HG03060 (cell line): ENCODE measurements around the gene ZNF502.
"Not testable (repeated sequence)": the region's sequence is repeated elsewhere in the genome, so short reads cannot be mapped to it uniquely, and the experiment has no call there.

ENCODE experiments used
- ATAC-seq: cut with Tn5 transposase; IDR thresholded peaks from one replicate; pipeline ENCODE4 v1.9.1; 2021; ENCODE audit warnings: low read depth, moderate number of reproducible peaks; ENCODE audit not compliant: unreplicated experiment

ZNF502 gene

GRCh38 chr3:44712455-44713075, at the start of gene ZNF502:
Gene ZNF502, plus strand, starts transcription at chr3:44712660. Its CDS starts 7,602 bp downstream, at chr3:44720262.
- ATAC-seq: no peak

DNA sequence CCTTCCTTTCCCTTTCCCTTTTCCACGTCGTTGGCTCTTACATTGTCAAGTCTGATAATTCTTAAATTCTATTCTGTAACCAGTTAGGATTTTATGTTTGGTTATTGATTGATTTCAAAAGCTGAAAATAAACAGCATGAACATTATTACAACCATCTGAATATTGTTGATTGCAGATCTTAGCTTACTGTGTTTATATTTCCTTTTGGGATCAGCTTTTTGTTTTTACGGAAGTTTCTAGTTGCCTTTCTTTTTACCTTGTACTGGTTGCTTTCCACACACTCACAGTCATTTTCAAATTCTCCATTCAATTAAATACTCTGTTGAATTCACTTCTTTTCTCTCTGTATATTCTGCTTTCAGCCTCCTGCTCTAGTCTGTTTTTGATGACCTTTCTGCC, 47.3 kb upstream of the ZNF502 start:
- no peak for ATAC-seq

GRCh38 chr3:44666346-44666745, 46.1 kb upstream of the ZNF502 start:
- ATAC-seq: no peak

DNA sequence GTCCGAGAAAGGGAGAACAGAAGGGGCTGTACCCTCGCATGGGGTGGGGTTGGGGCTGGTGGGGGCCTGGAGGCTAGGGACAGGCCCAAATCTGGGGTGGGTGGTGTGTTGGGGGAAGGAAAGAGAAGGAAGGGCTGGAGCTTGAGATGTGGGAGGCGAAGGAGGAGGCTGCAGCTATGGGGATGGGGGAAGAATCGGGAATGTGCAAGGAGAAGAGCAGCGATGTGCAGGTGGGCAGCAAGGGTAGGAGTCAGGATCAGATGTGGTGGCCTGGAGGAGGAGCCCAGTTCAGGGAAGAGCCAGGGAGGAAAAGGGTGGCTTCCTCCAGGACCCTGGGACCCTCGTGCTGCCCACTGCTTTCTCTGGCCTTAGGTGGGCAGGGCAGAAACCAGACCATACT, 42.7 kb upstream of the ZNF502 start:
- ATAC-seq: no peak

DNA sequence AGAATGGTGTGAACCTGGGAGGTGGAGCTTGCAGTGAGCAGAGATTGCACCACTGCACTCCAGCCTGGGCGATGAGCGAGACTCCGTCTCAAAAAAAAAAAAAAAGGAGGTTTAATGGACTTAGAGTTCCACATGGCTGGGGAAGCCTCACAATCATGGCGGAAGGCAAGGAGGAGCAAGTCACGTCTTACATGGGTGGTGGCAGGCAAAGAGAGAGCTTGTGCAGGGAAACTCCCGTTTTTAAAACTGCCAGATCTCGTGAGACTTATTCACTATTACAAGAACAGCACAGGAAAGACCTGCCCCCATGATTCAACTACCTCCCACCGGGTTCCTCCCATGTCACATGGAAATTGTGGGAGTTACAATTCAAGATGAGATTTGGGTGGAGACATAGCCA, 39.0 kb upstream of the ZNF502 start:
- not testable (repeated sequence) for ATAC-seq

DNA sequence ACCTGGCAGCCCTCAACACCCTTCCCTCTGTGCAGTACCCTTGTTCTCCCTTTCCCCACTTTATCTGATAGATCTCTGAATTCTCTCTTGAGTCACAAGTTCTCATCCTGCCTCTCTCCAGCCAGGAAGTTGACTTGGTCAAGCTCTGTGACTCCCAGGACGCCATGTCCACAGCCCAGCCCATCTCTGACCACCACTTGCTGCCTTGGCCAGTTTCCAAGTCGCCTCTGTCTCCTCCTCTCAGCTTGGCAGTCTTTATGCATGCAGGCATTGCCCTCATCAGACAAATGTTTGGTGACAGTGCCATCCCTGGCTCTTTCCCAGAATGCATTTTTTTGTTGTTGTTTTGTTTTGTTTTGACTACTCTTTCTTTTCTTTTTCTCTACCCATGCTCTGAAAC, 38.2 kb upstream of the ZNF502 start:
- ATAC-seq: no peak

GRCh38 chr3:44678480-44679116, 33.9 kb upstream of the ZNF502 start:
- no peak for ATAC-seq

DNA sequence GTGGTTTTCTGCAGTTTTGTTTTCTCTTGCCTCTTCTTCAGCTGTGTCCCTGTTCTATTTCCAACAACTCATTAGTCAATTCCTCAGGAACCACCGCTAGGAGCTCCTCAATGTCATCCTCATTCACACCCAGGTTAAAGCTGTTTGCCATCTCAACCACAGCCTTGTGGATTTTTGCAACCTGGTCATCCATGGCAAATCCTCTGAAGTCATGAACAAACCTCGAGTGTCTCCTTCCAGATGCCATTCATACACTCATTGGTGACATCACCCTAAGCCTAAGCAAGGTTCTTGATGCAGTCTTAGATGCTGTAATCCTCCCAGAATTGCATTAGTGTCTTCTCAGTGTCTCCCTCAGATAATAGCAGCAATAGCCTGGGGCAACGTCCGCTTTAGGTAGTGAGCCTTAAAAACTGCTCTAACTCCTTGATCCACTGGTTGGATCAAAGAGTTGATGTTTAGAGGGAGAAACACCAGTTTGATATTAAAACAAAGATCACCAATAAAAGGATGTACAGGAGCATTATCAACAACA, 31.5 kb upstream of the ZNF502 start:
- ATAC-seq: no peak

DNA sequence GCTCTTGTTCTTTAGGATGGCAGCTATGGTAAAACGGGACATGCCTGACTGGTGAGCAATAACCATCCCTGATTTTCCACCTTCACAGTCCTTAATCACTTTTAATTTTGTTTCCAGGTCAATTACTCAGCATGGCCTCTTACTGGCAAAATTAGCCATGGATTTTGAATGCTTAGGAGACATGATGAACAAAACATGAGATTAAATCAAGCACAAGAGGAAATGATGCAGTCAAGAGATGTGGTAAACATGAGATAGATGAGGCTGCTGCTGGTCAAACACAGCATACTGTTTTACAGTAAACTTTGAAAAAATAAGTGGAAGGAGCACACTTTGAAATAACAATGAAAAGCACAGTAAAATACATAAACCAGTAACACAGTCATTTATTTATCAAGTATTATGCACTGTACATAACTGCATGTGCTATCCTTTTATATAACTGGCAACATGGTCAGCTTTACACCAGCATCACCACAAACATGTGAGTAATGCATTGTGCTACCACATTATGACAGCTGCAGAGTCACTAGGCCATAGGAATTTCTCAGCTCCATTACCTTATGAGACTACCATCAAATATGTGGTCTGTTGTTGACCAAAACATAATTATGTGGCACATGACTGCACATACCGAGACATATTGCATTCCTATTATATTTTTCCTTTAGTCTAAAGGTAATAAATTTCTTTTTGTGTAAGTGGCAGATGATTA, 30.1 kb upstream of the ZNF502 start:
- no peak for ATAC-seq

DNA sequence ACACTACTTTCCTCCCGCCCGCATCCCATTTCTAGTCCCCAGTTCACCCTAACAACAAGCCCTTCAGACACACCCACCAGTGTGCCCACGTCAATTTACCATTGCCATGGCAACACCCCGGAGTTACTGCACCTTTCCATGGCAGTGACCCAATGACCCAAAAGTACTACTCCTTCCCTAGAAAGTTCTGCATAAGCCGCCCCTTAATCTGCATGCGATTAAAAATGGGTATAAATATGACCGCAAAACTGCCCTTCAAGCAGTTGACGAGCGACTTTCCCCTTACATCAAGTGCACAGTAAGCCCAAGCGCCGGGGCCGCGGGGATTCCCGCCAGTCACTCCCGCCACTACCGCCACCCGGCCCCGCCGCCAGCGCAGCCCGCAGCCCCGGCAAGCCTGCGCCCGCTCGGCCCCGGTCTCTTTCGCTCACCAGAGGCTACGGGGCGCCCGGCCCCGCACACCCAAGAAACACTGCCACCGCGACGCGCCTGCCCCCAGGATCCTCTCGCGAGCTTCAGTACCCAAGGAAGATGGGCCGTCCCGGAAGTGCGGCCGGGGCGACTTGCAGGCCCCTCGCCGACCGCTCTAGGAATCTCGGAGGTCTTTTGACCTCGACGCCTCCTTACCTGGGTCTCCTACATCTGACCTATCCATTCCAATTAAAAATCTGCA, 27.2 kb upstream of the ZNF502 start:
- ATAC-seq: no peak

- ATAC-seq: no peak
Measured at GRCh38 chr3:44687898-44688297, 24.6 kb upstream of the ZNF502 start.

DNA sequence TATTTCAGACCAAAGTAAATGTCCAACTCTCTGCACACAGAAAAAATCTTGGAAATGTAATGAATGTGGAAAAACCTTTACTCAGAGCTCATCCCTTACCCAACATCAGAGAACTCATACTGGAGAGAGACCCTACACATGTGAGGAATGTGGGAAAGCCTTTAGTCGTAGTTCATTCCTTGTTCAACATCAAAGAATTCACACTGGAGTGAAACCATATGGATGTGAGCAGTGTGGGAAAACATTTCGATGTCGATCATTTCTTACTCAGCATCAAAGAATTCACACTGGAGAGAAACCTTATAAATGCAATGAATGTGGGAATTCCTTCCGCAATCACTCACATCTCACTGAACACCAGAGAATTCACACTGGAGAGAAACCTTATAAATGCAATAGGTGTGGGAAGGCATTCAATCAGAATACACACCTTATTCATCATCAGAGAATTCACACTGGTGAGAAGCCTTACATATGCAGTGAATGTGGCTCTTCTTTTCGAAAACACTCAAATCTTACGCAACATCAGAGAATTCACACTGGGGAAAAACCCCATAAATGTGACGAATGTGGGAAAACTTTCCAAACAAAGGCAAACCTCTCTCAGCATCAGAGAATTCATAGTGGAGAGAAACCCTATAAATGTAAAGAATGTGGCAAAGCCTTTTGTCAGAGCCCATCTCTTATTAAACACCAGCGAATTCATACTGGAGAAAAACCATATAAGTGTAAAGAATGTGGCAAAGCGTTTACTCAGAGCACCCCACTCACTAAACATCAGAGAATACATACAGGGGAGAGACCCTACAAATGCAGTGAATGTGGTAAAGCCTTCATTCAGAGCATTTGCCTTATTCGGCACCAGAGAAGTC, 9.0 kb downstream of the ZNF502 start:
- no peak for ATAC-seq

GRCh38 chr3:44722103-44722401, 9.6 kb downstream of the ZNF502 start:
- no peak for ATAC-seq

DNA sequence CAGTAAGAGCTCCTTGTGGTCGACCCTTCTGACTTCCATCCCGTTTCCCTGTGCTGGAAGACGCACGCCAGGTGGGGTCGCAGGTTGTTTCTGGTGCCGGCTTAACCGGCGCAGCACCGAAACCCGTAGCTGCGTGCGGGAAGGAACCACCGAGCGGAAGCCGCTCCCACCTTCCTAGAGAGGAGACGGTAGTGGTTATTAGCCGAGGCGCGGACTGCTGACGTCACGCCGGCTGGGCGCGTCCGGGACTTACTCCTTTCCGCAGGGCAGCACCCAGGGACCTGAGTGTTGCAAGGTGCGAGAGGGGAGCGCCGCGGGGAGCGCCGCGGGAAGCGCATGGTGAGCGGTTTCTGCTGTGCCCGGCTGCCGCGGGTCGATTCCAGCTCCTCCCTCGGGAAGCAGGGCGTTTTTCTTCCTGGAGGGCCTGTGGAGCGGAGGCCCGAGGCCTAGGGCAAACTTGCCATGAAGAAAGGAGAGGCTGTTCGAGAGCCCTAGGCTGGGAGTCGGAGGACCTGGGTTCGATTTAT, 17.0 kb downstream of the ZNF502 start, which contains the start of gene ZNF501:
ZNF501 (plus strand) TSS at position 252 of the 527 bp plus-strand sequence. CDS start 4,787 bp downstream, outside the sequence.
- ATAC-seq: no peak

DNA sequence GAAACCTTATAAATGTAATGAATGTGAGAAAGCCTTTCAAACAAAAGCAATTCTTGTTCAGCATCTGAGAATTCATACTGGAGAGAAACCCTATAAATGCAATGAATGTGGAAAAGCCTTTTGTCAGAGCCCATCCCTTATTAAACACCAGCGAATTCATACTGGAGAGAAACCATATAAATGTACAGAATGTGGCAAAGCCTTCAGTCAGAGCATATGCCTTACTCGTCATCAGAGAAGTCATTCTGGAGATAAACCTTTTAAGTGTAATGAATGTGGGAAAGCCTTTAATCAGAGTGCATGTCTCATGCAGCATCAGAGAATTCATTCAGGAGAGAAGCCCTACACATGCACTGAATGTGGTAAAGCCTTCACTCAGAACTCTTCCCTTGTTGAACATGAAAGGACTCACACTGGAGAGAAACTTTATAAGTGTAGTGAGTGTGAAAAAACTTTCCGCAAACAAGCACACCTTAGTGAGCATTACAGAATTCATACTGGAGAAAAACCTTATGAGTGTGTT, 22.2 kb downstream of the ZNF502 start:
- ATAC-seq: no peak

- no peak for ATAC-seq
Measured at GRCh38 chr3:44761101-44761423, 48.6 kb downstream of the ZNF502 start.

DNA sequence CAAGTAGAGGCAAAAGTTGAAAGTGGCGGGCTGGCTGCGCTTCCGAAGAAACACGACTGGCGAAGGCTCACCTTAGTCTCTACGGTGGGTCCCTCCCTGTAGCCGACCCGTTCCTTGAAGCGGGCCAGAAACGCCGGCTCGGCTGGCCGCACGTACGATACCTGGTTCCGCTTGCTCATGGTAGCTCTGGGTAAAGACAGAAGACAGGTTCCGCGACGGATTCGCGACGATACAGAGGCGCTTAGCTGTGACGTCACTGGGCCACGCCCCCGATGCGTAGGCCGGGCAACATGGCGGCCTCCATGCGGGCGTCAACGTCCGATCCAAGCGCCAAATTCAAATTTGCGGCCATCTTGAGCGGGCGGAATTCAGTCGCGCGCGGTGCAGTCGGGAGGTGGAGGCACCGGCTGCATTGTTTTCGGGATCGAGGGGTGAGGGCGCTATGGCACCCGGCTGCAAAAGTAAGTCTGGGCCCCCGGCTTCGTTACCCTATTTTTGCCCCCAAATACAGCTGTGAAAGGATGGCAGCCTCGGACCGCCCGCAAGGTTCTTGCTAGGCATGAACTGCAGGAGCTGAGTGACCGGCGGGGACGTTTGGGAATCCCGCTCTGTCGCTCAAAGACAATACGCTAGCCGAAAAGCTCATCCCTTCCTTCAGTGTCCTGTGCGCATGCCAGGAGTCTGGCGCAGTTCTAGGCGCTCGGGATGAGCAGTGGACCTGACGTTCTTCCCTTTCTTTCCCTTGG, 49.1 kb downstream of the ZNF502 start, which contains the start of the genes KIAA1143 and KIF15:
KIAA1143 (minus strand) TSS at position 196 of the 746 bp plus-strand sequence; CDS start at position 179, 17 bp downstream.
KIF15 (plus strand) TSS at position 371 of the 746 bp plus-strand sequence; CDS start at position 443, 72 bp downstream.
- peak; percentile 77 for ATAC-seq

DNA sequence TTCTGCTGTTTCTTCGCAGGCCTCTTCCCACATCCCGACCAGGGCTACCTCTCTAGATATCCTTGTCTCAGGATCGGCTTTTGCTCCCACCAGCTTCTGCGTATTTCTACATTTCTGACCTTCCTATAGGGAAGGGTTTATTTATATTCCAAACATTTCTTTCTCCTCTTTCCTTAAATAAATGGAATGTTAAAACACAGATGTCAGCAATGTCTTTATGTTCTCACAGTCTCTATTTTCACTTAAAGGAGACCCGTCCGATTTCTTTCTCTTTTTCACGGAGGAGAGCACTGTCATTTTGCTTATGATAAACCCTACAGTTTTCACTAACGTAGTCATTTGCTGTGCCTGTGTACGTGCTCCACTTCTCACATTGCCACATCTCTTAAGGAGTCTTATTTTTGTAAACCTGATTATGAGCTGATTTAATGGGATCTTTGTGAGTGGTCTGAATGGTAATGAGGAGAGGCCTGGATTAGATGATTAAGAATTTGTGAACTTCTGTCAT, 49.8 kb downstream of the ZNF502 start:
- no peak for ATAC-seq

DNA sequence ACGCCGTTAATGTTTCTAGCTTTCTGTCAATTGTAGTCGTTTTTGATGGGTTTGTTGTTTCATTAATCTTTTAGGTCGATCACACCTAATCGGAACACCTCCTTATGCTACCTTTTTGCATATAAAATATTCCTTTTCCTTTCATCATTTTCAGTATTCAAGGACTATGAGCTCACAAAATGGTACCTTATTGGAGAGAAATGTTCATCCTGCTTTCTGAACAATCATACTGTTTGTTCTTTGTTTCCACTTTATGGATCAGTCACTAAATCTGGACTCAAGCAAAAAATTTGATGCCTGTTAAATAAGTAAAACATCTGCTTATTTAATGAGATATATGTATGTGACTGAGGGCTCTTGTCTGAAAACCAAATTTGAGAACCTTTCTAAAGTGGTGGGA, 50.2 kb downstream of the ZNF502 start:
- ATAC-seq: no peak
